GM18951 (cell line): ENCODE results near the gene SMIM24.

Experiments used
- POLR2A ChIP-seq: IDR thresholded peaks from 4 replicates; pipeline ENCODE4 v1.6.1; 2011; ENCODE audit warnings: mild to moderate bottlenecking; ENCODE audit not compliant: insufficient read length, insufficient read depth; ENCODE audit errors: extremely low read depth
- in situ Hi-C: fragments of 300-500 bp; cut with MboI; formaldehyde crosslinking; loops from one replicate; pipeline ENCODE4 v1.12.0; 2022; ENCODE audit warnings: low sequenced_read_pairs, mixed read lengths, inconsistent platforms; ENCODE audit not compliant: unreplicated experiment

Gene SMIM24

DNA sequence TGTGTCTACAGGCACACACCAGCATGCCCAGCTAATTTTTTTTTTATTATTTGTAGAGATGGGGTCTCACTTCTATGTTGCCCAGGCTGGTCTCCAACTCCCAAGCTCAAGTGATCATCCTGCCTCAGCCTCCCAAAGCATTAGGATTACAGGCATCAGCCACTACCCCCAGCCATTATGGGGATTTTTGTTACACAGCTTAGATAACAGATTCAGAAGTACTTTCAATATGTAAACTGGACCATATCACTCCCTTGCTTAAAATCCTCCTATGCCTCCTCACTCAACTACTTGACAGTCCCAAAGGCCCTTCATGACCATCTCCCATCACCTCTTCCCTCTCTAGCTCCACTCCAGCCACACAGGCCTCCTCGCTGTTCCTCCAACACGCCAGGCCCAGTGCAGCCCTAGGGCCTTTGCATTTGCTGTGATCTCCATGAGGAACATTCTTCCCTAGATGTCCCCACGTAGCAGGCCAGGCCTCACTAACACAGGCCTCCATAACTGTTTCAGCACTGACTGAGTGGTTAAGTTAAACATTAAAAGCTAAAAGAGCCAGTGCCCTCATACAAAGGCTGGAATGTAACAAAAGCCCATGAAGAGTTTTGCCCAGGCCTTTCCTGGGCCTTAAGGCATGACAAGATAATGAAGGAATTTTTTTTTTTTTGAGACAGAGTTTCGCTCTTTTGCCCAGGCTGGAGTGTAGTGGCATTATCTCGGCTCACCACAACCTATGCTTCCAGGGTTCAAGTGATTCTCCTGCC is 17.6 kb upstream of the SMIM24 start:
- in situ Hi-C loops, result no loop called here
- no peak for TF ChIP-seq POLR2A

DNA sequence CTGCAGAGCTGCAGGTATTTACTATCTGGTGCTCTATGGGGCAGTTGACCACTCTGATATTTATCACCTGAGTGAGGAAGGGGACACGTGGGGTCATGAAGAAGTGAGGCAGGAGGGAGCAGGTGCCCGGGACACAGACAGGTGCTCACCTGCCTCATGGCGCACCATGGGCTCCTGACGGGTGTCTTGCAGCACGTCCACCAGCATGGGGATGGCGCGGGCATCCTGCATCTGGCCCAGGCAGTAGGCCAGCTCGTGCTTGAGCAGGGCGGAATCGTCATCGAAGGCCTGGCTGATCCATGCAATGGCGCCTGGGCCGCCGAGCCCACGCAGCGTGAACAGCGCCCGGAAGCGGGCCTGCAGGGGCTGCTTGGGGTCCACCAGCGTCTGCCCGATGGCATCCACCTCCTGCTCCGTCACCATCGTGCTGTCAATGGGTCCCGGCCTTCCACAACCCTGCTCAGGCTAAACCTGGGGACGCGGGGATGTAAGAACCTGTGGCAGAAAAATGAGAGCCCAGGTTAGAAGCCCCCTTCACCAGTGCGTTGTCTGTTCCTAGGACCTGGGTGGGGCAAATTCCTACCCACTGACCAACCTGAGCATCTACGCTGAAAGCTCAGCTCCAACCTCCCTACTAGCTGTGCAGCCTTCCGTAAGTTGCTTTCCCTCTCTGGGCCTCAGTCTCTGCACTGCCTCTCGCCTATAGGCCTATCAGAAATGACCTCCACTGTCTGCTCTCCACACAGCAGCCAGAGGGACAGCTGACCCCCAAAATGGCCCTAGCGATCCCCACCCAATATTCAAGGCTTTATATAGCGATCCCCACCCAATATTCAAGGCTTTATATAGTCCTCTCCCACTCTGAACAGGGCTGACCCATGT is 16.3 kb upstream of the SMIM24 start:
- in situ Hi-C loops, result no loop called here
- no peak for TF ChIP-seq POLR2A

DNA sequence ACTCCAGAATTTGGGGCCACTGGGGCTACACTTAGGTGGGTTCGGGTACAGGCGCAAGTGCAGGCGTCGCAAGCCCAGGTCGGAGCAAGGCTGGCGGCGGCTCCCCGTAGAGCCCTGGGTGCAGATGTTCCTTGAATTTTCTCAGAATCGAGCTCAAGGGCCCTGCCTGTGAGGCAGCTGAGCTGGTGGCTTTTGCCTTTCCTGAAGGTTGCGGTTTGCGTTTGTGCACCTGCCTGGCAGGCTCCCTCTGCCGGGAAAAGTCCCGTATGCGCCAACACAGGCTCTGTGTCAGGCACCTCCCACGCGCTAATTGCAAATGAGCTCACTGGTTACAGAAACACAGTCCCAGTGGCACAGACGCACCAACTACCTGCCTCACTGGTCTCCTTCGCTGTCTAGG is 14.2 kb upstream of the SMIM24 start:
- in situ Hi-C loops, result no loop called here
- TF ChIP-seq POLR2A, result no peak

DNA sequence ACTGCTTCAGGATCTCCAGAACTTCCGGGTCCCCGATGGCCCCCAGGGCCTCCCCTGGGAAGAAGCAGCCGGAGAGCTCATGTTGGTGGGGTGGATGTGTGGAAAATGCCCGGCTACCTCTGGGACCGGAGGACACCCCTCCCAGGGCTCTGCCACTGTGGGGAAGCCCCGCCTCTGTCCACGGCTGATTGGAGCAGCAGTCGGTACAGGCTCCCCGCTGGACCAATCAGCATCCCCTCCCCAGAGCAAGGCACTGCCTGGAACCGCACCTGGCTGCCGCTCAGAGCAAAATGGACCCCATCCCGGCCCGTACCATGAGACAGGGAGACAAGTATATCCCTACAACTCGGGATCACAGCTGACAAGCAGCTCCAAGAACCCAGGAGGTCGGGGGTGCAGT is 13.7 kb upstream of the SMIM24 start:
- in situ Hi-C loops, result no loop called here
- TF ChIP-seq POLR2A, result no peak

DNA sequence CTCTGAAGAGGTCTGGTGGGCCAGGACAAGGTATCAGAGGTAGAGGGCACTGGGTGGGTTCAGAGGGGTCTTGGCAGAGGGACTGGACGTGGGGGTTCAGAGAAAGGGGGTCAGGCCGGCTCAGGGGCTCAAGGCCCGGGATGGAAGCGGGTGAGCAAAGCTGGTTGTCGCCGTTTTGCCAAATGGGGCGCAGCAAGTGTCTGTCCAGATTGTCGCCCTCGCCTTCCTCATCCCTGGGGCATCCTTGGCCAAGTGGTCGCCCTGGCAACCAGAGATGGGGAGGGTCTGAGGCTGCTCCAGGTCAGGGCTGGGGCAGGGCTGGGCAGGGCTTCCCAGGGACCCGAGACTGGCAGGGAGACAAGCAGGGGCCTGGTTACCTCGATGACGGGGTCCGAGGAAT is 13.3 kb upstream of the SMIM24 start:
- in situ Hi-C loops, result no loop called here
- TF ChIP-seq POLR2A, result no peak

DNA sequence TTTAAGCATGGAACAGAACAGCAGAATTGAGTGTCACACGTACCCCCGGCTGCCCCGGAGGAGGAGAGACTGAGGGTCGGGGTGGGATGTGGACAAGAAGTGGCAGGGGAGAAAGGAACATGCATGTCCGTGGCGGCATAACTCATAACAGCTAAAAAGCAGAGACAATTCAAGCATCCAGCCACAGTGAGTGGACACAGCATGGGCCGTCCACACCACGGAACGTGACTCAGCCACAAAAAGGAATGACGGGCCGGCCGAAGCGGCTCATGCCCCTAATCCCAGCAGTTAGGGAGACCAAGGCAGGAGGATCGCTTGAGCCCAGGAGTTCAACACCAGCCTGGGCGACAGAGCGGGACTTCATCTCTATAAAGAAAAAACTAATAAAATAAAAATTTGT is 12.6 kb upstream of the SMIM24 start:
- TF ChIP-seq POLR2A, result no peak
- in situ Hi-C loops, result no loop called here

DNA sequence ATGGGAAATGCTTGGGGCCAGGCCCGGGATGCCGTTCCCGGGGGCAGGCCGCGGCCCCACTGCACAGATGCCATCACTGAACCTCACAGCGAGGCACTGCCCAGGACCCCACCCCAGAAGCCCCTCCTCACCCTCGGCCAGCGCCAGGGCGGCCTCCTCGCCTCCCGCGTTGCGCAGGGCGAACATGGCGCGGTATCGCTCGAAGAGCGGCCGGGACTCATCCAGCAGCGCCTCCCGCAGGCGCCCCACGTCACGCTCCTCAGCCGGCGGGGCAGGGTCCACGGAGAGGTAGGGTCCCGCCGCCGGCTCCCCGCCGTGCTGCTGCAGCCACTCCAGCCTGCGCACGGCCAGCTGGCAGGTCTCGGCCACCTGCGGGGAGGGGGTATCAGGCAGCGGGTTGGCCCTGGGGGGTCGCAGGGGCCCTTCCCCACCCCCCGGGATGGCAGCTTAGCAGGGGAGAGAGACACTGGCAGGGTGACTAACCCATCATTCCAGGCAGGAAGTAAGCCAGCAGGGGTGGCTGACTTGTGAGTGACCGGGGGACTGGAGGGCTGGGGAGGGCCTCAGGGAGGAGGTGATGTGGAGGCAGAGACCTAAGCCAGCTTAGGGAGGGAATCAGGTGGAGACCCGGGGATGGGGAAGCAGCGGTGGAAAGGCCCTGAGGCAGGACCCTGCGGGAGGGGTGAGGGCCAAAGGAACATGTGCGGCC is 12.0 kb upstream of the SMIM24 start:
- no peak for TF ChIP-seq POLR2A
- in situ Hi-C loops, result no loop called here

DNA sequence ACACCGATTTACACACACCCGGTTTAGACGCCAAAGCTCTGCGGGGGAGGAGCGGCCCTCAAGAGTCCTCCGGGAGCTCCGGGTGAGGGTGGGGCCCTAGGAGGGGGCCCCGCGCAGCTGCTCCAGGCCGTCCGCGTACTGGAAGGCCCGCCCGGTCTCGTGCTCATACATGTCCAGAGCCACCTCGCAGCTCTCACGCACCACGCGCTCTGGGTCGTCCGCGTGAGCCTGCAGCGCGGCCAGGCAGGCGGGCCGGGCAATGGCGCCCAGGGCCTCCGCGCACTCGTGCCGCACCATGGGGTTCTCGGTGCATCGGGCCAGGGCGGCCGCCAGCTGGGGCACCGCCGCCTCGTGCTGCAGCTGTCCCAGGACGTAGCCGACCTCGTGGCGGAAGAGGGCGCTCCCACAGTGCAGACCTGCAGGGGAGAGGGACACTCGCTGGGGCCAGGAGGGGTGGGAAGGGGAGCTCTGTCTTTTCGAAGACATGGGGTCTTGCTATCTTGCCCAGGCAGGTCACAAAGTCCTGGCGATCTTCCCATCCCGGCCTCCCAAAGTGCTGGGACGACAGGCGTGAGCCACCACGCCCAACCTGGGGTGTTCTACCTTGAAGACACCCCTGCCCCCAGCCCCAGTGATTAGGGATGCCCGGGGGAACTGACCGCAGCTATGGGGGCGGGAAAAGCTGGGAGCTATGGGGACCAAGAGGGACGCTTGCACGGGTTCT is 11.2 kb upstream of the SMIM24 start:
- in situ Hi-C loops, result no loop called here
- no peak for TF ChIP-seq POLR2A

DNA sequence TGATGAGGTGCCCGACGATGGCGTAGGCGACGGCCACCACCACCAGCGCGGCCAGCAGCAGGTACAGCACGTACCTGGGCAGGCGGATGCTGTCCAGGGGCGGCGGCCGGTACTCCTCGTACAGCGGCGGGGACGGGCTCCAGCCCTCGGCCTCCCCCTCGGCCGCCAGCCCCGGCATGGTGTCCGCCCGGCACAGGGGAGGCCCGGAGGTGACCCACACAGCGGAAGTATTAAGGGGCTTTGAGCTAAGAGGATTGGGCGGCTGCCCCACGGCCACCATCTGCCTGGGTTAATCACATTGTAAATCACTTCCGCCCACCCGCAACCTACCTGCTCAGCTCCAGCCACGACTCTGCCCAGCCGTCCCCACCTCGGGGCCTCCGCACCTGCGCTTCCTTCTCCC is 2.9 kb upstream of the SMIM24 start, which contains the start of gene SMIM44:
Gene SMIM44, minus strand, starts transcription at position 216 of the 403 bp plus-strand sequence. Its CDS starts 38 bp downstream, at position 178.
- no peak for TF ChIP-seq POLR2A
- in situ Hi-C loops, result no loop called here

DNA sequence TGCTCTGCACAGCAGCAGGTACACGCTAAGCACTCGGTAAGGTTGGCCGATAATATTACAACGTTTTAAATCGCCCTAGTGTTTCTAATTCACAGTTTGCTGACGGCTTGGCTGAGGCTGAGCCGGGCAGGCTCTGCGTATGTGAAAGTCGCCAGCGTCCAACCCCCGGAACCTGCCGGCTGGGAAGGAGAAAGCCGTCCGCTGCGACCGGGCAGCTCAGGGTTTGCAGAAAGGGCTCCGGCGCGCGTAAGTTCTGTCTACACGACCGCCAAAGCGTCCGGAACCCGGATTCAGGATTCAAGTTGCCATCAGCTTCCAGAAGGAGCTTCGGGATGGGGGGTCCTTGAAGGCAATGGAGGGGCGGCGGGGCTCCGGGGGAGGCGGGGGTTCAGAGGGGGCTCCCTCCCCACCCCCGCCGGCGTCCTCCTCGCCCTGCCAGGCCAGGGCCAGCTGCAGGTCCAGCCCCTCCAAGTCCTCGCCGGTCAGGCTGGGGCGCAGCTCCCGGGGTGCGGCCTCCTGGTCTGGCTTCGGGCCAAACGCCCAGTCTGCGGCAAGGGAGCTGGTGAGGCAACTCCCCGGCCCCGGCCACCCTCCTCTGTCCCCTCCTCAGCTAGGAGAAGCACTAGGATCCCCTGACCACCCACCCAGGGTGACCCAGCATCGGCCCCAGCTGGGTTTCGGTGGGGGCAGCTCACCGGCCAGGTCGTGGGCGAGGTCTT is 2.3 kb upstream of the SMIM24 start:
- TF ChIP-seq POLR2A, result no peak
- in situ Hi-C loops, result no loop called here

DNA sequence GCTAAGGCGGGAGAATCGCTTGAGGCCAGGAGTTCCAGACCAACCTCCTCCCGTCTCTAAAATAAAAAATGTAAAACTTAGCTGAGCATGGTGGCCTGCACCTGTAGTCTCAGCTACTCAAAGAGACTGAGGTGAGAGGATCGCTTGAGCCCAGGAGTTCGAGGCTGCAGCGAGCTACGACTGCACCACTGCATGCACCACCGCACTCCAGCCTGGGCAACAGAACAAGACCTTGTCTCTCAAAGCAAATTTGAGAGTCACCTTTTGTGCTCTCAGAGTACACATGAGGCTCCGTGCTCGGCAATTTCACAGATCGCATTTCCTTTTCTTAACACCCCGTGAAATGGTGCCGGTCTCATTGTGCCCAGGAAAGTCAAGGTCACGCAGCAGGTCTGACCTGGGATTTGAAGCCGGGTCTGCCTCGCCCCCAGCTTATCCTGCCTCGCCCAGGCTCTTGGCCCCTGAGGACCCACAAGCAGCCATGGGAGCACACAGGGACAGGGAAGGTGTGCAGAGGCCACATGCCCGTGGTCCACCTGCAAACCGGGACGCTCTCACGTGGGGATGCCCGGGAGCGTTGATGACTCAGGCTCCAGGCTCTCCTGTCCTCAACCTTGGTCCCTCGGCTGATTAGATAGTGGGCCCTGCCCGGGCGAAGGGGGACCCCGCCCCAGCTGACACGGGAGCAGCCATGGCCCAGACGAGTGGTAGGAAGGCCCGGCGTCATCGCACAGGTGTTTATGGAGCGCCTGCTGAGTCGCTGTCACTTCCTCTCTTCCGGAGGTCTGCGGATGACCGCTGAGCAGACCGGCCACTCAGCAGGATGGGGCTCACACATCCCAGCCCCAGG is 1.1 kb upstream of the SMIM24 start:
- in situ Hi-C loops, result no loop called here
- no peak for TF ChIP-seq POLR2A

DNA sequence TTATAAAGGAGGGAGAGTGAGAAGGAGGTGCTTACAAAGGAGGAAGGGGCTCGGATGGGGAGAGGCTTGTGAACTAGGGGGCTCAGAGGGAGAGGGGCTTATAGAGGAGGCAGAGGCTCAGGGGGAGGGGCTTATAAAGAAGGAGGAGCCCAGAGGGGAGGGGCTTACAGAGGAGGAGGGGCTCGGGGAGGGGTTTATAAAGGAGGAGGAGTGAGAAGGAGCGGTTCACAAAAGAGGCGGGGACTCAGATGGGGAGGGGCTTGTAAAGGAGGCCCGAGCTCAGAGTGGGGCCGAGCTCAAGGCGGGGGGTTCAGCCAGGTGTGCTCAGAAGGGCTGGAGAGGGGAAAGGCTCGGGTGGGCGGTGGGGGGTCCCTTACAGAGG is 500 bp downstream of the SMIM24 start:
- in situ Hi-C loops, result no loop called here
- TF ChIP-seq POLR2A, result no peak
